ENCODE results near the gene SCLT1.

The SCLT1 gene

DNA sequence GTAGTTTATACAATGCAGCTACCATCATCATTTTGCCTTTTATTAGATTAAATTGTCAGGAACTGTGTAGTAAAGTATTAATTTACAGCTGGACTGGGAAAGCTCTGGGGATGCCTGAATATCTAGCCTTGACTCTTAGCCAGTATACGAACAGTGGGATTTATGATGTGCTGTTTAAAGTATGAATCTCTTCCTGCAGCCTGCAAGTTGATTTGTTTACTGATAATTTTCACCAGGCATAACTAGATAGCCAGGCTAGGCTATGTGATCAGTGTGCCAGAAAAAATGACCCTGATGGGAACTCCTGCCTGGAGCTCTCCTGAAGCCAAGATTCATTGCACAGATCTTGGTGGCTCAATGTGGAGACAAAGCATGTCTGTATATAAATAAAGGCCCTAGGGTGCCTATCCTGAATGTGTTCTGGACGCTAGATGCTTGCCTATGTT lies 119.2 kb downstream of the SCLT1 start:
- TF ChIP-seq, protein P1, sequence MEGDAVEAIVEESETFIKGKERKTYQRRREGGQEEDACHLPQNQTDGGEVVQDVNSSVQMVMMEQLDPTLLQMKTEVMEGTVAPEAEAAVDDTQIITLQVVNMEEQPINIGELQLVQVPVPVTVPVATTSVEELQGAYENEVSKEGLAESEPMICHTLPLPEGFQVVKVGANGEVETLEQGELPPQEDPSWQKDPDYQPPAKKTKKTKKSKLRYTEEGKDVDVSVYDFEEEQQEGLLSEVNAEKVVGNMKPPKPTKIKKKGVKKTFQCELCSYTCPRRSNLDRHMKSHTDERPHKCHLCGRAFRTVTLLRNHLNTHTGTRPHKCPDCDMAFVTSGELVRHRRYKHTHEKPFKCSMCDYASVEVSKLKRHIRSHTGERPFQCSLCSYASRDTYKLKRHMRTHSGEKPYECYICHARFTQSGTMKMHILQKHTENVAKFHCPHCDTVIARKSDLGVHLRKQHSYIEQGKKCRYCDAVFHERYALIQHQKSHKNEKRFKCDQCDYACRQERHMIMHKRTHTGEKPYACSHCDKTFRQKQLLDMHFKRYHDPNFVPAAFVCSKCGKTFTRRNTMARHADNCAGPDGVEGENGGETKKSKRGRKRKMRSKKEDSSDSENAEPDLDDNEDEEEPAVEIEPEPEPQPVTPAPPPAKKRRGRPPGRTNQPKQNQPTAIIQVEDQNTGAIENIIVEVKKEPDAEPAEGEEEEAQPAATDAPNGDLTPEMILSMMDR (conservative IDR thresholded peaks at IDR 0.05; ENCODE audit: low read length), result no peak
- H3K4me3 ChIP-seq (ENCODE audit: low read length), result no peak overlapping the region
- DNase-seq (ENCODE audit: low read depth), result peak; percentile 1

DNA sequence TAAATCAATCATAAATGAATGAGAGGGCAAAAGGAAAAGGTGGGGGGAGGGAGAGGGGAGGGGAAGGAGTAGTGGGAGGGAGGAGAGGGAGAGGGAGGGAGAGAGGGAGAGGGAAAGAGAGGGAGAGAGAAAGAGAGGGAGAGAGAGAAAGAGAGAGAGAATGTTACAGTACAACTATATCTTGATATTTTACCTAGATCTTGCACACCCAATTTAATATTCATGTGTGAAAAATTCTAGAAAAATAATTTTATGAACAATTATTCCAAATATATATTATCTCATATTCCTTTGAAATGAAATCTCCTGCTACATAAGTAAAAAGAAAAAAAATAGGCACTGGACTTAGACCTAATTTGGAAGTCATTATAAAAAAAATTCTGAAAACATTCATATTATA lies 120.0 kb downstream of the SCLT1 start:
- TF ChIP-seq, protein P1 (conservative IDR thresholded peaks at IDR 0.05; ENCODE audit: low read length), result no peak
- no peak for DNase-seq (ENCODE audit: low read depth)
- H3K4me3 ChIP-seq (ENCODE audit: low read length), result no peak overlapping the region

DNA sequence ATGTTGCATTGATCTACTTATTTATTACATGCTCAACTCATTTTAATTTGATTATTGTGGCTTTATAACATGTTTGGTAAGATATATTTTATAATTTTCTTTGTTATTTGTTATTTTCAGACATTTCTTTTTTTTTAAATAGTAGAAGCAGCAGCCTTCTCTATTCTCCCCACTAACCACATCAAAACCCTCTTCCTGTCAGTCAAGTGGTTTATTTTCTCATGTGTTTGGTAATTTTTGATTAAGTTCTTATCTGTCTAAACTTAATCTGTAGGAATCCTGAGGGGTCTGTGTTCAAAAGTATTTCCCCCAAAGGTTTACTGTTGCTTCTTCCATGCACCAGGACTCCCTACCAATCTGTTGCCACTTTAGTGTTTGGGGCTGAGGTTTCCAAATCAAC lies 131.9 kb downstream of the SCLT1 start:
- TF ChIP-seq, protein P1 (conservative IDR thresholded peaks at IDR 0.05; ENCODE audit: low read length), result no peak

DNA sequence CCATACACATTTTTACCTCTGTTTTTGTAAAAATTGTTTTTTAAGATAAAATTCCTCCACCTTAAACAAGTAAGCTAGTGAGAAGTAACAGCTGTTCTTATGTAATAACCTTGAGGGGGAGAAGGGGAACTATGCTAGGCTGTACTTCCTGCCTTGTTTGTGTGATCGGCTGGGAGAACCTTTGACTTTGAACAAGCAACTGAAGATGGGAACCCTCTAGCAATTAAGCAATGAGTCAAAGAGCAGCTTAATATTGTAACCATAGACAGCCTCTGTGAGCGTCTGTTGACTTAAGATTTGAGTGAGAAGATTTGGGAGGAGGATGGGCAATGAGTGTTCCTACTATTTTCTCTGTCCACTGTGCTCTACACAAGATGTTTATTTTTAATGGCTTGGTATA lies 135.1 kb downstream of the SCLT1 start:
- no peak overlapping the region for H3K4me3 ChIP-seq (ENCODE audit: low read length)
- DNase-seq (ENCODE audit: low read depth), result no peak
- TF ChIP-seq, protein P1 (conservative IDR thresholded peaks at IDR 0.05; ENCODE audit: low read length), result no peak

More for the DNA sequence above, 131.9 kb downstream of the SCLT1 start:
- DNase-seq (ENCODE audit: low read depth), result no peak
- no peak overlapping the region for H3K4me3 ChIP-seq (ENCODE audit: low read length)

DNA sequence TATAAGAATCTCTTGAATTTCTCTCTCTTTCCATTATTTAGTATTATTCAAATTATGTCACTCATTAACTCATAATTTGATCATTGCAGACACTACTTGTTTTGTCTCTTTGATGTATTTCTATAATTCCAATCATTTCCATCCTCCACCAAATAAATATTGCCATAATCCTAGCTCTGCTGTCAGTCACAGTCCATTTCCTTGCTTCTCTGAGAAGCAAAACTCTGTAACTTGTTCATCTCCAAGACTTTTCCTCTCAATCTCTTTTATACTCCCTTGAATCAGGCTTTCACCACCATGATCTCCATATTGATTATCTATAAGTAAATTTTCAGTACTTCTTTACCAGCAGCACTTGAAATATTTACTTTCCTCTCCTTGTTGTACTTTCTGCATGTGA lies 135.9 kb downstream of the SCLT1 start:
- no peak overlapping the region for H3K4me3 ChIP-seq (ENCODE audit: low read length)
- TF ChIP-seq, protein P1 (conservative IDR thresholded peaks at IDR 0.05; ENCODE audit: low read length), result no peak
- no peak for DNase-seq (ENCODE audit: low read depth)

DNA sequence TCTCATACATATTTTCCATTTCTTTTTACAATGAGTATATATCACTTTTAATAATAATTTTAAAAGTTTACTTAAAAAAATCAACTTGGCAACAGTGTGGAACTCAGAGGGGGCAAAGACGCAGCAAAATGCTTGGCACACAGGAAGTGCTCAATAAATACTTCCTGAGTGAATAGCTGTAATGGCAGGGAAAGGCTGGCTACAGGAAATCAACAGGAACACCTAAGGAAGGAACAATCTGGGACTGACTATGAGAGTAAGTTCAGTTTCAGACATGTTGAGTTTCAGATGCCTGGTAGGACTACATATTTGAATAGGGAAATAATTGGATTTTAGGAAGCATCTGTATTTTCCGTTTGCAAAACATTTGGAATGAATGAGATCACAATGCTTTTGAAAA lies 137.6 kb downstream of the SCLT1 start:
- TF ChIP-seq, protein P1 (conservative IDR thresholded peaks at IDR 0.05; ENCODE audit: low read length), result no peak
- no peak overlapping the region for H3K4me3 ChIP-seq (ENCODE audit: low read length)
- no peak for DNase-seq (ENCODE audit: low read depth)

DNA sequence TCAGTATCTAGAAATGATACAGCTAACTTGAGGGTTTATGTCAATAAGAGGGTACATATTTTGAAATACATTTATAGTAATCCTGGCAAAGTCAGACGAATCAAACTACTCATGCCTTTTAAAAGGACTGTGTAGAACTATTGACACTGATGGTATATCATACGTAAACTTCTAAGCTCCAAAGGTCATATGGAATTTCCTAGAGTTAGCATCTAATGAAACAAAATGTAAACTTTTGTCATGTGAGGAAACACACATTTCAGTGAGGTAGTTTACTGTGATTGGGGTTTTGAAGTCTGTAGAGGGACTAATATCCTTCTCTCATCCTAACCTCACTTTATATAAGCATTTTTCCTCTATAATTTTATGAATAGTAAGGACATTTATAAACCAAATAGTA lies 138.4 kb downstream of the SCLT1 start:
- no peak overlapping the region for H3K4me3 ChIP-seq (ENCODE audit: low read length)
- TF ChIP-seq, protein P1 (conservative IDR thresholded peaks at IDR 0.05; ENCODE audit: low read length), result no peak
- DNase-seq (ENCODE audit: low read depth), result no peak

All from AG10803 (cell line).